GM10266 (cell line): ENCODE results near the gene LINS1.

ENCODE experiments used
- DNase-seq: peaks from one replicate; pipeline ENCODE4 v3.0.0; 2012; ENCODE audit errors: extremely low spot score
- TF ChIP-seq, protein P1 (sequence below): IDR thresholded peaks from 2 replicates; pipeline ENCODE4 v1.5.1; 2012; ENCODE audit warnings: mild to moderate bottlenecking, low read depth; ENCODE audit not compliant: control insufficient read depth, insufficient read depth; ENCODE audit errors: missing control alignments

The LINS1 gene

DNA sequence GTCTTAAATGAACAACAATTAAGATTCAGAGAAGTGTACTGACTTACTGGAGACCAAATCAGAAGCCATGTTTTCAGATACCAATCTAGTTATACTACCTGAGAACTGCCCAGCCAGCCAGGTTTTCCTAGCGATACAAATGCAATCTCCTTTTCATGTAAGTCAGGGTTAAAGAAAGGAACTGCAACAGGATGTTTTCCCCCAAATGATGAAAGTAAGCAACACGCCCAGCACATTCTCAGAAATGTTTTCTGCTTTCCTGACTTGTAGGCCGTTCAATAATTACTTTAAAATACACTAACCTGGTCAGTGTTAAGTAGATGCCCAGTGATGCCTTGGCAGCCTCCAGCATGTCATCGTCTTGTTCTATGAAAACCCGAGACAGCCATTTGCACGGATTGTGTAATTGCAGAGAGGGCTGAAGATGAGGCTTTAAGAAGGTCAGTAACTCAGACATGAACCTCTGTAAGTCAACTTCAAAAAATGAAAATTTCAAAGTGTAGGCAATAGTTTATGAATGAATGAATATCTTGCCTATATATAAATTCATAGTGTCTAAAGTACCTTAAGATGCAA, 30.3 kb downstream of the LINS1 start:
- TF ChIP-seq, protein P1, sequence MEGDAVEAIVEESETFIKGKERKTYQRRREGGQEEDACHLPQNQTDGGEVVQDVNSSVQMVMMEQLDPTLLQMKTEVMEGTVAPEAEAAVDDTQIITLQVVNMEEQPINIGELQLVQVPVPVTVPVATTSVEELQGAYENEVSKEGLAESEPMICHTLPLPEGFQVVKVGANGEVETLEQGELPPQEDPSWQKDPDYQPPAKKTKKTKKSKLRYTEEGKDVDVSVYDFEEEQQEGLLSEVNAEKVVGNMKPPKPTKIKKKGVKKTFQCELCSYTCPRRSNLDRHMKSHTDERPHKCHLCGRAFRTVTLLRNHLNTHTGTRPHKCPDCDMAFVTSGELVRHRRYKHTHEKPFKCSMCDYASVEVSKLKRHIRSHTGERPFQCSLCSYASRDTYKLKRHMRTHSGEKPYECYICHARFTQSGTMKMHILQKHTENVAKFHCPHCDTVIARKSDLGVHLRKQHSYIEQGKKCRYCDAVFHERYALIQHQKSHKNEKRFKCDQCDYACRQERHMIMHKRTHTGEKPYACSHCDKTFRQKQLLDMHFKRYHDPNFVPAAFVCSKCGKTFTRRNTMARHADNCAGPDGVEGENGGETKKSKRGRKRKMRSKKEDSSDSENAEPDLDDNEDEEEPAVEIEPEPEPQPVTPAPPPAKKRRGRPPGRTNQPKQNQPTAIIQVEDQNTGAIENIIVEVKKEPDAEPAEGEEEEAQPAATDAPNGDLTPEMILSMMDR, result no peak
- no peak for DNase-seq

DNA sequence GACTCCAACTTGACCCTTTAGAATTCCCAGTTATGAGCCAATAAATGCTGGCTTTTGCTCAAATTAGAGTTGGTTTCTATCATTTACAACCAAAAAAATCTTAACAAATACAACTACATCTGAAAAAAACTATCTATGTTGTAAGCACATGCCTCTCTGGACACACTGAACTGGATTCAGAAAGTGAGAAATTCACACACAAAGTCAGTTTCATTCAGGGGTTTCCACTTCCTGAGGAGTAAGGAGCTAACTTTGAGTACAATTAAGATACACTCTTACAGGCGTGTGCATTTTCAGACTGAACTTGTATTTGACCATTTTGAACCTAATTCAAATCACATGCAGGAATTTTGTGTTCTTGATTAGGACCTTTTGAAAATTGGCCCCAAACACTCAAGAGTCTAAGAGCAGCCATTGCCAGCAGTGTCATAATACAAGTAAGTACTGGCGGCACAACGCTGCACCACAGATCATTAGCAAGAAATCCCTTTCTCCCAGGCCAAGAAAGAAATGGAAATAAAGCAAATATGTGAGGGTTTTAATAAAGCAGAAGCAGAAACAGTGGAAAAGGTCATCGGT, 31.2 kb downstream of the LINS1 start:
- no peak for DNase-seq
- TF ChIP-seq, protein P1, result no peak

DNA sequence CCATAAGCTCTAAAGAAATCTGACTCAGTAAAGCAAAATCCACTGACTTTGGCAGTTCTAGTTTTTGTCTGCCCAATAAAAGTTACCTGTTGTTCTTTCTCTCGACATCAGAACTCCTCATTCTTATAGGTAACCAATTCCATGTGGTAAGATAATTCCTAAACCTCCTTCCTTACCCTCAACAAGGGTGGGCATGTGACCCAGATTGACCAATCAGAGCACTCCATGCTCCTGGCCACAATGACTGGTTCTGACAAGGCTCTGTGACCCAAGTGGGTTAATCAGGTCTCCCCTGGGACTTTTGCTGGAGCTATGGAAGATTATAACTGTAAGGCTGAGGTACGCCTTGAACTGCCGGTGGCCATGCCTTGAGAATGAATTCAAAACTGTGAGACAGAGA, 31.7 kb downstream of the LINS1 start:
- TF ChIP-seq, protein P1, result no peak
- DNase-seq, result no peak

DNA sequence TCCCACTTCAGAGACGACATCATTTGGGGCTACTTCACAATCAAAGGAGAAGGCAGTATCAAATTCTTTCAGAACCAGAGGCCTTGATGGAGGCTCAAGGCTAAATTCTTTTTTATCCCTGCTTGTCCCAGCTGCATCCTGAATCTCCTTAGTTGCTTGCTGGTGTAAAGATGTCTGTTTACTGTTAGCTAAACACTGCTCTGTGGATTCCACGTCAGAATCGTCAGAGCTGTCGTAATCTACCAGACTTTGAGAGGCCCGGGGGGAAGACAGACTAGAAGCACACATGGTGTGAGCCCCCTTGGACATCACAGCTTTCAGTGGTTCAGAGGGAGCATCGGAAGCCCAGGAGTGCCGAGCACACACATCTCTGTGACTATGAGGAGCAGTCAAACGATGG, 32.6 kb downstream of the LINS1 start:
- no peak for DNase-seq
- TF ChIP-seq, protein P1, result no peak

DNA sequence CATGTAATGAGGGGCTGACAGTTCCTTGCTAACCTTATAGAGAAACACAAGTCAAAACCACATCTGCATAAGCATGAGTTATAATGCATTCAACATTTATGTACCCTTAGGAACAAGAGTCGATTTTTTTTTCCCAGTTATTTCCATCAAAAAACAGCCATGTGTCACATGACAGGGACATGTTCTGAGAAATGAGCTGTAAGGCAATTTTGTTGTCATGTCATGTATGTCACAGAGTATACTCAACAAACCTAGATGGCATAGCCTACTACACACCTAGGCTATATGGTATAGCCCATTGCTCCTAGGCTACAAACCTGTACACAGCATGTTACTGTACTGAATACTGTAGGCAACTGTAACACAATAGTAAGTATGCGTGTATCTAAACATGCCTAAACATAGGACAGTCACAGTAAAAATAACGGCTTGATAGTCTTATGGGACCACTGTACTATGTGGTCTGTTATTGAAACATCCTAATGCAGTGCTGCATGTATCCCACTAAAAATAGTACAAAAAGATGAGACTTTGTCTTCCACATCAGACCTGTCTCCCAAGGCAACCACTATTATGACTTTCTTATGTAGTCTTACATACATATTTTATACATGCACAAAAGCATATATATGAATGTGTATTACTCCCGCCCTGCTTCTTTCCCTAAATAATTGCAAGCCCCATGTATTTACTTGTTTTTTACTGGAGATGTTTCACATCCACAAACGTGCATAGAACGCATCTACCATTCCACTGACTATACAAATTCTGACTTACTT, 34.9 kb downstream of the LINS1 start:
- DNase-seq, result no peak

DNA sequence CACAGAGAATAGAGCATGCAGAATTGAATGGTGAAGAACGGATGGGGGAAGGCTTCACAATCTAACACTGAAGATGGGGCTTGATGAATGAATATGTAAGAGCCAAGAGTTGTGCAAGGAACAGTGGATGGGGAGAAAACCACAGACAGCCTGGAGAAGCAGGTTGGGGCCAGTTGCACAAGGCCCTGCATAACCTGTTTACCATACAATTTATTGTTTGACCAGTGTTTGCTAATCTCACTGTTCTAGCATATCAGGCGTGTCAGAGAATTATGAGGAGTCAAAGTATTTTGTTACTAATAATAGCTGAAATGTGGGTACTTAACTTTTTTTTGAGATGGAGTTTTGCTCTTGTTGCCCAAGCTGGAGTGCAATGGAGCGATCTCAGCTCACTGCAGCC, 36.4 kb downstream of the LINS1 start:
- DNase-seq, result no peak
- TF ChIP-seq, protein P1, result no peak

More for the DNA sequence above, 34.9 kb downstream of the LINS1 start:
- TF ChIP-seq, protein P1, result no peak

DNA sequence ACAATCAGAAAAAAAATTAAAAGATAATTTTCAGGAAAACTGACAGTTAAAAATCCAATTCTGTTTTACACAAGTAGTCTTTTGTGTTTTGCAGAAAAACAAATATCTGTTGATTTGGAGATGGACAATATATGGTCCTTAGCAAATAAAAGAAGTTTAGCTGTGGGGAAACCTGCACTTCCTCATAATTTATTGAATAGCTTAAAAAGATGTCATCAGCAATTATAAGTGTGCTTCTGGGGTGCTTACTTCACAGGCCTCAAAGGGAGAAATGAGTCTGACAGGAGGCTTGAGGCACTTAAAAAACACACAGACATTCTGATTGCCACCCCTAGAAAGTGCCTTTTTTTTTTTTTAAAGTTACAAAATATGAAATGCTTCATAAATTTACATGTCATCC, 41.7 kb downstream of the LINS1 start:
- DNase-seq, result no peak
- TF ChIP-seq, protein P1, result no peak
